Measurements from ENCODE around the gene RPL7L1. TPM values are rescaled to one million over a fixed set of nuclear protein-coding genes. Genes with fewer than 3 reads are reported as not detected.
"Not testable (repeated sequence)": the region's sequence is repeated elsewhere in the genome, so short reads cannot be mapped to it uniquely, and the experiment has no call there.

The RPL7L1 gene
- total RNA-seq, 1 experiment from 2014 or later, result 147 TPM

DNA sequence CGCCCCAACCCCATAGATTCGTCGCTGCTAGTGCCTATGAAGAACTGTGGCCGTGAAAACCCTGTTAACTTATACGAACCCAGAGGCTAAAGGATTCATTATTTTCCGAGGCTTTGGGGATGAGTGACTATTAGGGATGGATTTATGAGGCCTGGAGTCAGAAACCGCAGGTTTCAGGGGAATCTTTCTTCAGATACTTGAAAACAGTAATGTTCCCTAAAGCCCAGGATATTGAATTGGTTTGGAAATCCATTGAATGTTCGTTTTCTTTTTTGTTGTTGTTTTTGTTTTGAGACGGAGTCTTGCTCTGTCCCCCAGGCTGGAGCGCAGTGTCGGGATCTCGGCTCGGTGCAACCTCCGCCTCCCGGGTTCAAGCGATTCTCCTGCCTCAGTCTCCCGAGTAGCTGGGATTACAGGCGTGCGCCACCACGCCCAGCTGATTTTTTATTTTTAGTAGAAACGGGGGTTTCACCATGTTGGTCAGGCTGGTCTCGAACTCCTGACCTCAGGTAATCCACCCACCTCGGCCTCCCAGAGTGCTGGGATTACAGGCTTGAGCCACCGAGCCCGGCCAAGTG is 913 bp downstream of the RPL7L1 start:
- H3K9me3 ChIP-seq (replicated peaks); H3K27me3 ChIP-seq; H3K4me1 ChIP-seq; DNase-seq: not testable (repeated sequence)
- peak overlapping the region; percentile 76 for H3K4me3 ChIP-seq
- peak overlapping the region; percentile 87 for H3K27ac ChIP-seq
- H3K36me3 ChIP-seq, result peaks cover 42% of the 10 kb centered on the region

DNA sequence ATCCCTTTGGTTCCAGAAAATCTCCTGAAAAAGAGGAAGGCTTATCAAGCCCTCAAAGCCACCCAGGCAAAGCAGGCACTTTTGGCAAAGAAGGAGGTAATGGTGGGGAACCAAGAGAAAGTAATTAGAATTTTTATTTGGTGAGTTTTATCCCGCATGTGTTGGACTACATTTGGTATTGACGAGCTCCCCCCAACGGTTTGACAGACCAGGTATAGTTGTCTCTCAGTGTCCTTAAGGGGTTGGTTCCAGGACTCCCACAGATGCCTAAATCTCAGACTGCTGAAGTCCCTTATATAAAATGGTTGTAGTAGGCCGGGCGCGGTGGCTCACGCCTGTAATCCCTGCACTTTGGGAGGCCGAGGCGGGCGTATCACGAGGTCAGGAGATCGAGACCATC is 1.5 kb downstream of the RPL7L1 start:
- H3K9me3 ChIP-seq (replicated peaks); DNase-seq; H3K27me3 ChIP-seq; H3K4me1 ChIP-seq: not testable (repeated sequence)
- H3K36me3 ChIP-seq, result peaks cover 48% of the 10 kb centered on the region
- peak overlapping the region; percentile 76 for H3K4me3 ChIP-seq
- peak overlapping the region; percentile 87; the same call in 1 of the 2 replicates for H3K27ac ChIP-seq

- H3K36me3 ChIP-seq, result peaks cover 49% of the 10 kb centered on the region
- no peak for DNase-seq
- H3K27me3 ChIP-seq, result no peaks in the 10 kb centered on the region
- peaks cover 4% of the 10 kb centered on the region; the same call in 1 of the 2 replicates for H3K4me1 ChIP-seq
- no peak overlapping the region for H3K27ac ChIP-seq
- H3K4me3 ChIP-seq, result no peak overlapping the region
- H3K9me3 ChIP-seq (replicated peaks), result no peaks in the 10 kb centered on the region
These were observed 6.3 kb downstream of the RPL7L1 start for GRCh38 chr6:42885702-42886101.

- not testable (repeated sequence) for H3K4me1 ChIP-seq; DNase-seq; H3K4me3 ChIP-seq; H3K27ac ChIP-seq; H3K9me3 ChIP-seq (replicated peaks); H3K27me3 ChIP-seq
- H3K36me3 ChIP-seq, result peaks cover 30% of the 10 kb centered on the region
These were observed 8.8 kb downstream of the RPL7L1 start for GRCh38 chr6:42888201-42888600.

DNA sequence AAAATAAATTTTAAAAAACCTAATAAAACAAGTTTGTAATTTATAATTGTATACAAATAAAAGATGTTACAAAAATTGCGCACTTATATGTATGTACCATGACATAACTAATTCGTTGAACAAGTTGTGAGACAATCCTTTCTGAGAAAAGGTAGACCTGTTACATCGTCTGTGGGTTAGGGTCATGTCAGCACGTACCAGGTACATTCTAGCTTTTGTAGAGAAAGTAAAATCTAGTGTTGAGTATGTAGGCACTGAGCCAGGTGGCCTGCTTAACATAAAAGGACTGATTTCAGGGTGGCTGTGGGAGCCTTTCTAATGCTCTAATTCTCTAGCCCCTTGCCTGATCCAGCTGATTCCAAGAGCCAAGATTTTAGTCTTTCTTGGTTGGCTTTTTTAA is 10.4 kb downstream of the RPL7L1 start:
- peak in 1 of 2 experiments; percentile 40 for DNase-seq
- peak overlapping the region; percentile 84 for H3K4me3 ChIP-seq
- H3K36me3 ChIP-seq, result peaks cover 13% of the 10 kb centered on the region
- H3K27ac ChIP-seq, result peak overlapping the region; percentile 92
- no peaks in the 10 kb centered on the region for H3K9me3 ChIP-seq (replicated peaks)
- H3K27me3 ChIP-seq, result no peaks in the 10 kb centered on the region
- peaks cover 4% of the 10 kb centered on the region; the same call in 1 of the 2 replicates for H3K4me1 ChIP-seq

GRCh38 chr6:42890311-42891198 is 11.1 kb downstream of the RPL7L1 start:
- Histone ChIP-seq H3K4me1 (peaks cover 4% of the 10 kb centered on the region; the same call in 1 of the 2 replicates), H3K27me3 (no peaks in the 10 kb centered on the region)

DNA sequence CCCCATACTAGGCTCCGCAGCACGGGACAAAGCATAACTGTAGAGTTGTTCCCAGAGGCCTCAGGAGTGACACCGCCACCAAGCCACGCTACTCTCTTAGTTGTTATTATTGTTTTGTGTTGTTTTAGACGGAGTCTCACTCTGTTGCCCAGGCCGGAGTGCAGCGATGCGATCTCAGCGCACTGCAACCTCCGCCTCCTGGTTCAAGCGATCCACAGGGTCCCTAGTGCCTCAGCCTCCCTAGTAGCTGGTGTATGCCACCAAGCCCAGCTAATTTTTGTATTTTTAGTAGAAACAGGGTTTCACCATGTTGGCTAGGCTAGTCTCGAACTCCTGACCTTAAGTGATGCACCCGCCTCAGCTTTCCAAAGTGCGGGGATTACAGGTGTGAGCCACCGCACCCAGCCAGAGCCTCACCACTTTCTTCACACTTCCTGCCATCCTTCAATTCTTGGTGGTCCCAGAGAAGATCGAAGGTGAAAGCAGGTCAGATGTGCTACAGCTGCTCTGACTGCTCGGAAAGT is 11.8 kb downstream of the RPL7L1 start:
- no peak for DNase-seq
- Histone ChIP-seq H3K4me1 (peaks cover 4% of the 10 kb centered on the region; the same call in 1 of the 2 replicates), H3K4me3 (peak overlapping the region; percentile 84), H3K9me3 (replicated peaks) (no peaks in the 10 kb centered on the region), H3K27me3 (no peaks in the 10 kb centered on the region), H3K36me3 (no peaks in the 10 kb centered on the region), H3K27ac (peak overlapping the region; percentile 92)

More at GRCh38 chr6:42890311-42891198, 11.1 kb downstream of the RPL7L1 start:
- Histone ChIP-seq H3K9me3 (replicated peaks) (no peaks in the 10 kb centered on the region), H3K36me3 (peaks cover 6% of the 10 kb centered on the region), H3K27ac (peak overlapping the region; percentile 92), H3K4me3 (peak overlapping the region; percentile 84)
- peak; percentile 98 for DNase-seq

- not testable (repeated sequence) for H3K27ac ChIP-seq; H3K36me3 ChIP-seq; H3K27me3 ChIP-seq; H3K9me3 ChIP-seq (replicated peaks); DNase-seq; H3K4me3 ChIP-seq
- H3K4me1 ChIP-seq, result peaks cover 10% of the 10 kb centered on the region; the same call in 1 of the 2 replicates
These were observed 14.8 kb downstream of the RPL7L1 start for GRCh38 chr6:42894041-42894828.

GRCh38 chr6:42896178-42896719 is 16.8 kb downstream of the RPL7L1 start:
- Histone ChIP-seq H3K27me3 (no peaks in the 10 kb centered on the region), H3K27ac (no peak overlapping the region), H3K36me3 (no peaks in the 10 kb centered on the region), H3K4me3 (no peak overlapping the region), H3K4me1 (peaks cover 13% of the 10 kb centered on the region), H3K9me3 (replicated peaks) (no peaks in the 10 kb centered on the region)
- DNase-seq, result no peak

DNA sequence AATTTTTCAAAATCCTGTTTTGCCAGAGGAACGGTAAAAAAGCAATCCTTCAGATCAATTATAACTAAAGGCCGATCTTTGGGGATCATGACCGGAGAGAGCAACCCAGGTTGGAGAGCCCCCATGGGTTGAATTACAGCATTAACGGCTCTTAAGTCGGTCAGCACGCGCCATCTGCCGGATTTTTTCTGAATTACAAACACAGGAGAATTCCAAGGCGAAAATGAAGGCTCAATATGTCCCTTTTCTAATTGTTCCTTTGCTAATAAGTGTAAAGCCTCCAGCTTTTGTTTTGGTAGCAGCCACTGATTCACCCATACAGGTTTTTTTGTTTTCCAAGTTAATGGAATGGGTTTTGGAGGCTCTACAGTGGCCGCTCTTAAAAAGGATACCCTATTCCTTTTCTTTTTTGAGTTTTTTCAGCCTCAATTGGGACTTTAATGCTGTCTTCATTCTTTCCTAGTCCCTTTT is 19.5 kb downstream of the RPL7L1 start:
- peak overlapping the region; percentile 31 for H3K4me3 ChIP-seq
- DNase-seq, result peak; percentile 70 to 87

DNA sequence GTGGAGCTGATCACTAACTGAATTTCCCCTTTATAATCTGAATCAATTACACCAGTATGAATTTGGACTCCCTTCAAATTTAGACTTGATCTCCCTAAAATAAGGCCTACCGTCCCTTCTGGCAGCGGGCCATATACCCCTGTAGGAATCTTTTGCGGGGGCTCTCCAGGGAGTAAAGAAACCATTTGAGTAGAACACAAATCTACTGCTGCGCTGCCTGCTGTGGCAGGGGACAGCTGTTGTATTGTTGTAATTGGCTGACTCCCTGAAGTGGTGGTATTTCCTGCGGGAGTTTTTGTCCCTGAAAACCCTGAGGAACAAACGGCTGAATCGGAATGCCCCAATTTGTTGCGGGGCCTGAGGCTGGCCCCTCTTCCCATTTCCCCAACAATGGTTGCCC is 20.5 kb downstream of the RPL7L1 start:
- Histone ChIP-seq H3K36me3 (no peaks in the 10 kb centered on the region), H3K9me3 (replicated peaks) (no peaks in the 10 kb centered on the region), H3K27ac (peak overlapping the region; percentile 59), H3K27me3 (no peaks in the 10 kb centered on the region), H3K4me3 (peak overlapping the region; percentile 31), H3K4me1 (peaks cover 13% of the 10 kb centered on the region)
- DNase-seq, result peak; percentile 72 to 83

More for the DNA sequence above, 19.5 kb downstream of the RPL7L1 start:
- H3K4me1 ChIP-seq, result peaks cover 13% of the 10 kb centered on the region
- H3K9me3 ChIP-seq (replicated peaks), result no peaks in the 10 kb centered on the region
- no peaks in the 10 kb centered on the region for H3K36me3 ChIP-seq
- peak overlapping the region; percentile 59; the same call in 1 of the 2 replicates for H3K27ac ChIP-seq
- H3K27me3 ChIP-seq, result no peaks in the 10 kb centered on the region

DNA sequence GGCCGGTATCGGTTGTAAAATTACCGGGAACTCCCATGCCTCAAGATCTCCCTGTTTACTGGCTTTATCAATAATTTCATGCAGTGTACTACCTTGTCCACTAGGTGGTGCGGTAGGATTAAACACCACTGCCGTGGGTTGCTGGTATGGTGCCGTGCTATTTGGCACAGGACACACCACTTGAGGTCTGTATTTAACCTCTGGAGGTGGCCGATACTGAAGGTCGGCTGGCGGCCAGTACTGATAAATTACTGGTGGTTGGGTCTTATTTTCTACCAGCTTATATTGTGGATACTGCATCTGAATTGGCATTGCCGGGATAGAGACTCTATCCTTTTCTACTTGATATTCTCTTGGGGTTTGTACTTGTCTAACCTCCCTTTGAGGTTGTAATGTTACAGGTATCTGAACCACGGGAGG is 22.1 kb downstream of the RPL7L1 start:
- Histone ChIP-seq H3K27me3 (no peaks in the 10 kb centered on the region), H3K4me3 (no peak overlapping the region), H3K27ac (no peak overlapping the region), H3K36me3 (no peaks in the 10 kb centered on the region), H3K9me3 (replicated peaks) (no peaks in the 10 kb centered on the region), H3K4me1 (peaks cover 13% of the 10 kb centered on the region)
- DNase-seq, result peak; percentile 78 to 94

DNA sequence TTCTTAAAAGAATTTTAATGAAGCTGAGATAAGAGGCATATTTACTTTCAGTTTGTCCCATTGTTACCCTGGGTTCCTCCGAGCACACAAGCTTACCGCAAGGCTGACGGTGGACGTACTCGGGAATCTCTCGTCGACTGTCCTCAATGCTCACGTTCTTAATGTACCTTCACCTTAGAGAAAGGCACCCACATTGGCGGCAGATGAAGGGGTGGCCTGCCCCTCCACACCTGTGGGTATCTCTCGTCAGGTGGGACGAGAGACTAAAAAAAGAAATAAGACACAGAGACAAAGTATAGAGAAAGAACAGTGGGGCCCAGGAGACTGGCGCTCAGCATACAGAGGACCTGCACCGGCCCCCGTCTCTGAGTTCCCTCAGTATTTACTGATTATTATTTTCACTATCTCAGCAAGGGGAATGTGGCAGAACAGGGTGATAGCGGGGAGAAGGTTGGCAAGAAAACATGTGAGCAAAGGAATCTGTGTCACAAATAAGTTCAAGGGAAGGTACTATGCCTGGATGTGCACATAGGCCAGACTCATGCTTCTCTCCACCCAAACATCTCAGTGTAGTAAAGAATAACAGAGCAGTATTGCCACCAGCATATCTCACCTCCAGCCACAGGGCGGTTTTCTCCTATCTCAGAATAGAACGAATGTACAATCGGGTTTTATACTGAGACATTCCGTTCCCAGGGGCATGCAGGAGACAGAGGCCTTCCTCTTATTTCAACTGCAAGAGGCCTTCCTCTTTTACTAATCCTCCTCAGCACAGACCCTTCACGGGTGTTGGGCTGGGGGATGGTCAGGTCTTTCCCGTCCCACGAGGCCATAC is 23.2 kb downstream of the RPL7L1 start:
- H3K27me3 ChIP-seq; DNase-seq; H3K9me3 ChIP-seq (replicated peaks); H3K4me1 ChIP-seq; H3K27ac ChIP-seq; H3K36me3 ChIP-seq; H3K4me3 ChIP-seq: not testable (repeated sequence)
